Tibial nerve (tissue), 4 donors: ENCODE measurements around the gene SLC25A13.

Experiments
- CTCF ChIP-seq, 5 experiments: fragments of 200-600 bp in 3 of 5; fragments of 450-650 bp in 2 of 5; sonication (generic) in 3 of 5; IDR thresholded peaks; one replicate each; pipeline ENCODE4 v1.5.1; 2016 to 2019; ENCODE audit warnings: antibody characterized with exemption in 5 of 5, mild to moderate bottlenecking in 3 of 5, moderate library complexity in 2 of 5
- EP300 ChIP-seq, 2 donors: sonication (generic); formaldehyde crosslinking; IDR thresholded peaks; one replicate each; pipeline ENCODE4 v1.6.1; 2017; ENCODE audit warnings: antibody characterized with exemption in 2 of 2, mild to moderate bottlenecking in 1 of 2
- POLR2A ChIP-seq, 2 donors: fragments of 450-650 bp; IDR thresholded peaks; one replicate each; pipeline ENCODE4 v1.6.1; 2017; ENCODE audit warnings: antibody characterized with exemption in 2 of 2, mild to moderate bottlenecking in 2 of 2, moderate library complexity in 2 of 2

DNA sequence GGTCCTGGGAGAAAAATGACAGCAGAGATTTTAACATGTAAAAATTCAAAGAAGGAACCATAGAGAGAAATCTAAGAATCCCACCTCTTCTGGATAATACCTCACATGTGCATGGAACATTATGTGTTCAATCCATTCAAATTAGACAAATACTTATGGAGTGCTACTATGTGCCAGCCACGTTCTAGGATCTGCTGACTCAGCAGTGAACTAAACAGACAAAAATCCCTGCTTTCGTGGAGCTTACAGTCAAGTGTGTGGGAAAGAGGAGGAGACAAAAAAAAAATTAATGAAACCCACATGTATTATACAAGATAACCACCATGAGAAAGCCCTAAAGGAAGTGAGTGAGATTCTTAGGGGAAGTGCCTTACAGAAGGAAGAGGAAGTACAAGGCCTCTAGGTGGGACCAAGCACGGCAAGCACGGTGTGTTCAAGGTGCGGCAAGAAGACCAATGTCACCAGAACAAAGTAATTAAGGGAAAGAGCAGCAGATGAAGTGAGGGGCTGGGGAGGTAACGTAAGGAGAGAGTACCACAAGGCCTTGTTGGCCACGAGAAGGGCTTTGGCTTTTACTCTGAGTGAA lies 71.0 kb downstream of the SLC25A13 start:
- TF ChIP-seq POLR2A (IDR thresholded peaks at IDR 0.05) = no peak
- TF ChIP-seq CTCF (IDR thresholded peaks at IDR 0.05) = no peak
- no peak for TF ChIP-seq EP300 (IDR thresholded peaks at IDR 0.05)
